SK-N-MC (cell line): ENCODE data around the gene KHDC3L.

ENCODE experiments used
- EZH2 ChIP-seq: fragments of 200-600 bp; sonication (generic); IDR thresholded peaks from one replicate; pipeline ENCODE4 v1.6.1; 2017; ENCODE audit warnings: antibody characterized with exemption
- POLR2AphosphoS5 ChIP-seq: IDR thresholded peaks from 2 replicates; pipeline ENCODE4 v1.6.1; 2012; ENCODE audit warnings: mild to moderate bottlenecking, low read depth, low read length, borderline replicate concordance

GRCh38 chr6:73371984-73372383 lies 9.5 kb downstream of the KHDC3L start:
- TF ChIP-seq POLR2AphosphoS5 (no peak), EZH2 (no peak)
